Liver (tissue), 3 donors: ENCODE results near the gene NCOA3.

Source experiments
- GABPA ChIP-seq, 2 donors: IDR thresholded peaks in 1 of 2; conservative IDR thresholded peaks in 1 of 2; 2 replicates each; pipeline ENCODE4 v1.6.1; 2016; ENCODE audit warnings: antibody characterized with exemption in 2 of 2, mild to moderate bottlenecking in 1 of 2, moderate library complexity in 1 of 2
- JUND ChIP-seq, 2 donors: IDR thresholded peaks; 2 replicates each; pipeline ENCODE4 v1.6.1; 2016; ENCODE audit warnings: antibody characterized with exemption in 2 of 2
- MAX ChIP-seq: IDR thresholded peaks from 2 replicates; pipeline ENCODE4 v1.6.1; 2016; ENCODE audit warnings: antibody characterized with exemption
- RAD21 ChIP-seq, 2 donors: IDR thresholded peaks; 2 replicates each; pipeline ENCODE4 v1.6.1; 2016; ENCODE audit warnings: antibody characterized with exemption in 2 of 2, mild to moderate bottlenecking in 2 of 2
- SP1 ChIP-seq: IDR thresholded peaks from 2 replicates; pipeline ENCODE4 v1.6.1; 2018; ENCODE audit warnings: antibody characterized with exemption, mild to moderate bottlenecking
- TAF1 ChIP-seq: conservative IDR thresholded peaks from 2 replicates; pipeline ENCODE4 v1.6.1; 2016; ENCODE audit warnings: antibody characterized with exemption, mild to moderate bottlenecking
- YY1 ChIP-seq: IDR thresholded peaks from 2 replicates; pipeline ENCODE4 v1.6.1; 2016; ENCODE audit warnings: antibody characterized with exemption, mild to moderate bottlenecking
- TF ChIP-seq, protein P1 (sequence below): IDR thresholded peaks from 2 replicates; pipeline ENCODE4 v1.6.1; 2016; ENCODE audit warnings: antibody characterized with exemption, mild to moderate bottlenecking
- TF ChIP-seq, protein P2 (sequence below): fragments of 150-350 bp; IDR thresholded peaks from 2 replicates; pipeline ENCODE4 v1.5.1; 2017; ENCODE audit warnings: improper control_type of control experiment, low read depth, low read length; ENCODE audit not compliant: missing input control
- TF ChIP-seq, protein P3 (sequence below): IDR thresholded peaks from 2 replicates; pipeline ENCODE4 v1.6.1; 2016; ENCODE audit warnings: antibody characterized with exemption
- donor health status: healthy.
- donor health status: healthy.

GRCh38 chr20:47480239-47480638 is 21.4 kb upstream of the NCOA3 start:
- TF ChIP-seq, protein P1, sequence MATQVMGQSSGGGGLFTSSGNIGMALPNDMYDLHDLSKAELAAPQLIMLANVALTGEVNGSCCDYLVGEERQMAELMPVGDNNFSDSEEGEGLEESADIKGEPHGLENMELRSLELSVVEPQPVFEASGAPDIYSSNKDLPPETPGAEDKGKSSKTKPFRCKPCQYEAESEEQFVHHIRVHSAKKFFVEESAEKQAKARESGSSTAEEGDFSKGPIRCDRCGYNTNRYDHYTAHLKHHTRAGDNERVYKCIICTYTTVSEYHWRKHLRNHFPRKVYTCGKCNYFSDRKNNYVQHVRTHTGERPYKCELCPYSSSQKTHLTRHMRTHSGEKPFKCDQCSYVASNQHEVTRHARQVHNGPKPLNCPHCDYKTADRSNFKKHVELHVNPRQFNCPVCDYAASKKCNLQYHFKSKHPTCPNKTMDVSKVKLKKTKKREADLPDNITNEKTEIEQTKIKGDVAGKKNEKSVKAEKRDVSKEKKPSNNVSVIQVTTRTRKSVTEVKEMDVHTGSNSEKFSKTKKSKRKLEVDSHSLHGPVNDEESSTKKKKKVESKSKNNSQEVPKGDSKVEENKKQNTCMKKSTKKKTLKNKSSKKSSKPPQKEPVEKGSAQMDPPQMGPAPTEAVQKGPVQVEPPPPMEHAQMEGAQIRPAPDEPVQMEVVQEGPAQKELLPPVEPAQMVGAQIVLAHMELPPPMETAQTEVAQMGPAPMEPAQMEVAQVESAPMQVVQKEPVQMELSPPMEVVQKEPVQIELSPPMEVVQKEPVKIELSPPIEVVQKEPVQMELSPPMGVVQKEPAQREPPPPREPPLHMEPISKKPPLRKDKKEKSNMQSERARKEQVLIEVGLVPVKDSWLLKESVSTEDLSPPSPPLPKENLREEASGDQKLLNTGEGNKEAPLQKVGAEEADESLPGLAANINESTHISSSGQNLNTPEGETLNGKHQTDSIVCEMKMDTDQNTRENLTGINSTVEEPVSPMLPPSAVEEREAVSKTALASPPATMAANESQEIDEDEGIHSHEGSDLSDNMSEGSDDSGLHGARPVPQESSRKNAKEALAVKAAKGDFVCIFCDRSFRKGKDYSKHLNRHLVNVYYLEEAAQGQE: no peak
- TF ChIP-seq, protein P2, sequence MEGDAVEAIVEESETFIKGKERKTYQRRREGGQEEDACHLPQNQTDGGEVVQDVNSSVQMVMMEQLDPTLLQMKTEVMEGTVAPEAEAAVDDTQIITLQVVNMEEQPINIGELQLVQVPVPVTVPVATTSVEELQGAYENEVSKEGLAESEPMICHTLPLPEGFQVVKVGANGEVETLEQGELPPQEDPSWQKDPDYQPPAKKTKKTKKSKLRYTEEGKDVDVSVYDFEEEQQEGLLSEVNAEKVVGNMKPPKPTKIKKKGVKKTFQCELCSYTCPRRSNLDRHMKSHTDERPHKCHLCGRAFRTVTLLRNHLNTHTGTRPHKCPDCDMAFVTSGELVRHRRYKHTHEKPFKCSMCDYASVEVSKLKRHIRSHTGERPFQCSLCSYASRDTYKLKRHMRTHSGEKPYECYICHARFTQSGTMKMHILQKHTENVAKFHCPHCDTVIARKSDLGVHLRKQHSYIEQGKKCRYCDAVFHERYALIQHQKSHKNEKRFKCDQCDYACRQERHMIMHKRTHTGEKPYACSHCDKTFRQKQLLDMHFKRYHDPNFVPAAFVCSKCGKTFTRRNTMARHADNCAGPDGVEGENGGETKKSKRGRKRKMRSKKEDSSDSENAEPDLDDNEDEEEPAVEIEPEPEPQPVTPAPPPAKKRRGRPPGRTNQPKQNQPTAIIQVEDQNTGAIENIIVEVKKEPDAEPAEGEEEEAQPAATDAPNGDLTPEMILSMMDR: no peak
- TF ChIP-seq GABPA (IDR thresholded peaks at IDR 0.05 in 1 of 2, conservative IDR thresholded peaks at IDR 0.05 in 1 of 2) (no peak), YY1 (no peak), TAF1 (no peak), MAX (no peak), SP1 (no peak), RAD21 (IDR thresholded peaks at IDR 0.05) (no peak), JUND (IDR thresholded peaks at IDR 0.05) (no peak)
- TF ChIP-seq, protein P3, sequence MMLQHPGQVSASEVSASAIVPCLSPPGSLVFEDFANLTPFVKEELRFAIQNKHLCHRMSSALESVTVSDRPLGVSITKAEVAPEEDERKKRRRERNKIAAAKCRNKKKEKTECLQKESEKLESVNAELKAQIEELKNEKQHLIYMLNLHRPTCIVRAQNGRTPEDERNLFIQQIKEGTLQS: no peak
